Right kidney (tissue), 1 donor: Measurements from ENCODE around the gene STK4.

Experiments used
- DNase-seq: peaks from one replicate; pipeline ENCODE4 v3.0.0-alpha.2; 2016

Gene STK4

GRCh38 chr20:45085867-45086266 is 119.6 kb downstream of the STK4 start:
- DNase-seq, result no peak

- DNase-seq, result no peak
Observed at GRCh38 chr20:45087097-45087790, 120.9 kb downstream of the STK4 start.

- no peak for DNase-seq
Observed at GRCh38 chr20:45087814-45088213, 121.5 kb downstream of the STK4 start.

GRCh38 chr20:45088247-45088646 is 121.9 kb downstream of the STK4 start:
- no peak for DNase-seq

GRCh38 chr20:45090481-45090880 is 124.2 kb downstream of the STK4 start:
- no peak for DNase-seq

- DNase-seq, result no peak
Observed at GRCh38 chr20:45091366-45091765, 125.1 kb downstream of the STK4 start.

- DNase-seq, result no peak
Observed at GRCh38 chr20:45092898-45093297, 126.6 kb downstream of the STK4 start.

GRCh38 chr20:45094201-45094600 is 127.9 kb downstream of the STK4 start:
- no peak for DNase-seq

GRCh38 chr20:45094864-45095574 is 128.7 kb downstream of the STK4 start:
- no peak for DNase-seq

- DNase-seq, result peak; percentile 19
Observed at GRCh38 chr20:45095805-45096238, 129.5 kb downstream of the STK4 start.

GRCh38 chr20:45096781-45097180 is 130.5 kb downstream of the STK4 start:
- no peak for DNase-seq

- no peak for DNase-seq
Observed at GRCh38 chr20:45097485-45098102, 131.3 kb downstream of the STK4 start.

GRCh38 chr20:45098103-45098773 is 131.9 kb downstream of the STK4 start:
- DNase-seq, result peak; percentile 78

GRCh38 chr20:45100563-45101245 is 134.4 kb downstream of the STK4 start, which contains the start of gene KCNS1:
Gene KCNS1 (minus strand): TSS chr20:45101127. CDS start chr20:45099236, 1,891 bp downstream.
- peak; percentile 25 for DNase-seq

GRCh38 chr20:45101333-45101850 is 135.1 kb downstream of the STK4 start:
- DNase-seq, result no peak

GRCh38 chr20:45103072-45103471 is 136.8 kb downstream of the STK4 start:
- DNase-seq, result no peak

GRCh38 chr20:45104786-45105185 is 138.5 kb downstream of the STK4 start:
- DNase-seq, result no peak

GRCh38 chr20:45105317-45105716 is 139.0 kb downstream of the STK4 start:
- DNase-seq, result no peak

GRCh38 chr20:45109634-45110033 is 143.3 kb downstream of the STK4 start:
- no peak for DNase-seq

- no peak for DNase-seq
Observed at GRCh38 chr20:45110301-45110700, 144.0 kb downstream of the STK4 start.

- DNase-seq, result no peak
Observed at GRCh38 chr20:45111285-45111684, 145.0 kb downstream of the STK4 start.
